Neural crest cell (in vitro differentiated cells): ENCODE data around the gene C20orf141. TPM values are rescaled to one million over a fixed set of nuclear protein-coding genes. Genes with fewer than 3 reads are reported as not detected.
A peak's percentile ranks its signal among the peaks of the same experiment; 100 is the strongest.

Experiments used
- DNase-seq: peaks from one replicate; pipeline ENCODE4 v3.0.0; 2021; ENCODE audit warnings: low read depth, mixed read lengths, low spot score
- H3K27ac Mint-ChIP-seq: one replicate; pipeline ENCODE4 v1.8.0; 2021; ENCODE audit warnings: mild to moderate bottlenecking, mixed read lengths; ENCODE audit not compliant: unreplicated experiment
- H3K27me3 Mint-ChIP-seq: 2 replicates; pipeline ENCODE4 v1.8.0; 2021; ENCODE audit warnings: low read depth, mild to moderate bottlenecking, mixed read lengths
- H3K36me3 Mint-ChIP-seq: 2 replicates; pipeline ENCODE4 v1.8.0; 2021; ENCODE audit warnings: low read depth, mild to moderate bottlenecking, mixed read lengths
- H3K4me1 Mint-ChIP-seq: 2 replicates; pipeline ENCODE4 v1.8.0; 2021; ENCODE audit warnings: mixed read lengths
- H3K4me3 Mint-ChIP-seq: one replicate; pipeline ENCODE4 v1.8.0; 2021; ENCODE audit warnings: mild to moderate bottlenecking, mixed read lengths
- H3K9me3 Mint-ChIP-seq: 2 replicates; pipeline ENCODE4 v1.8.0; 2021; ENCODE audit warnings: mixed read lengths
- total RNA-seq: library from RNA; stranded (reverse); gene quantifications from 2 replicates; pipeline ENCODE4 v1.2.1, GENCODE V29; 2021
- TF ChIP-seq, protein P1 (sequence below): fragments of 200-600 bp; sonication (generic); conservative IDR thresholded peaks from 2 replicates; pipeline ENCODE4 v1.5.0; 2021; ENCODE audit warnings: antibody characterized with exemption, mild to moderate bottlenecking

Gene C20orf141
- total RNA-seq, 1 donor from 2014 or later: not detected

DNA sequence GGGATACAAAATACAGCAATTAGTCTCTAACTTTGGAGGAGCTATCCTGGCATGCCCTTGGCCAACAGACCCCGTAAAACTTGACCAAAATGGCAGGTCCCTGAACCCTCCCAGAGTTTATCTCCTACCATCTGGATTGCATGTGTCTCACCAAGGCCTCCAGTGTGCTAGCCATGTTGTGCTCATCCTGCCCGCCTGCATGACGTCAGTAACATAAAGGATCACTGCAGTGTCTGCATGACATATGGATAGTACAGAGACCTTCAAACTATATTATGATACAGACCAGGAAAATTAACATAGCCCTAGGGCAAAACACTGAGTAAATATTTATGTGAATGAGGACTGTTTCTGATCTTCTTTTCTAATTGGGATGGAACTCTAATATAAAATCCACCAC, 39.6 kb upstream of the C20orf141 start:
- no peak for DNase-seq
- H3K4me1 Mint-ChIP-seq: no peaks in the 10 kb centered on the region
- no peak overlapping the region for H3K27ac Mint-ChIP-seq
- peaks cover 2% of the 10 kb centered on the region for H3K9me3 Mint-ChIP-seq
- no peaks in the 10 kb centered on the region for H3K36me3 Mint-ChIP-seq
- no peak overlapping the region for H3K4me3 Mint-ChIP-seq
- TF ChIP-seq, protein P1, sequence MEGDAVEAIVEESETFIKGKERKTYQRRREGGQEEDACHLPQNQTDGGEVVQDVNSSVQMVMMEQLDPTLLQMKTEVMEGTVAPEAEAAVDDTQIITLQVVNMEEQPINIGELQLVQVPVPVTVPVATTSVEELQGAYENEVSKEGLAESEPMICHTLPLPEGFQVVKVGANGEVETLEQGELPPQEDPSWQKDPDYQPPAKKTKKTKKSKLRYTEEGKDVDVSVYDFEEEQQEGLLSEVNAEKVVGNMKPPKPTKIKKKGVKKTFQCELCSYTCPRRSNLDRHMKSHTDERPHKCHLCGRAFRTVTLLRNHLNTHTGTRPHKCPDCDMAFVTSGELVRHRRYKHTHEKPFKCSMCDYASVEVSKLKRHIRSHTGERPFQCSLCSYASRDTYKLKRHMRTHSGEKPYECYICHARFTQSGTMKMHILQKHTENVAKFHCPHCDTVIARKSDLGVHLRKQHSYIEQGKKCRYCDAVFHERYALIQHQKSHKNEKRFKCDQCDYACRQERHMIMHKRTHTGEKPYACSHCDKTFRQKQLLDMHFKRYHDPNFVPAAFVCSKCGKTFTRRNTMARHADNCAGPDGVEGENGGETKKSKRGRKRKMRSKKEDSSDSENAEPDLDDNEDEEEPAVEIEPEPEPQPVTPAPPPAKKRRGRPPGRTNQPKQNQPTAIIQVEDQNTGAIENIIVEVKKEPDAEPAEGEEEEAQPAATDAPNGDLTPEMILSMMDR: no peak
- peaks cover 18% of the 10 kb centered on the region for H3K27me3 Mint-ChIP-seq

DNA sequence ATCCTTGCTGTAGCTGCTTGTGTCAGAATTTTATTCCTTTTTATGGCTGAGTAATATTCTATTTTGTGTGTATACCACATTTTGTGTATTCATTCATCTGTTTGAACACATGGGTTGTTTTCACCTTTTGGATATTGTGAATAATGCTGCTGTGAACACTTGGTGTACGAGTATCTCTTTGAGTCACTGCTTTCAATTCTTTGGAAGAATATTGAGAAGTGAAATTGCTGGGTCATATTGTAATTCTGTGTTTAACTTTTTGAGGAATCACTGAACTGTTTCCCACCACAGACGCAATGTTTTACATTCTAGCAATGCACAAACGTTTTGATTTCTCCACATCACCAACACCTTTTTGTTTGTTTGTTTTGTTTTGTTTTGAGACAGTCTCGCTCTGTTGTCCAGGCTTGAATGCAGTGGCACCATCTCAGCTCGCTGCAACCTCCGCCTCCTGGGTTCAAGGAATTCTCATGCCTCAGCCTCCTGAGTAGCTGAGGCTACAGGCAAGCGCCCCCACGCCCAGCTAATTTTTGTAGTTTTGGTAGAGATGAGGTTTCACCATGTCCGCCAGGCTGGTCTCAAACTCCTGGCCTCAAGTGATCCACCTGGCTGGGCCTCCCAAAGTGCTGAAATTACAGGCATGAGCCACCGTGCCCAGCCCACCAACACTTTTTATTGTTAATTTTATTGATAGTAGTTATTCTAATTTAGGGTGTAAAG, 36.0 kb upstream of the C20orf141 start:
- TF ChIP-seq, protein P1: no peak
- DNase-seq: no peak
- no peak overlapping the region for H3K4me3 Mint-ChIP-seq
- peaks cover 44% of the 10 kb centered on the region for H3K27me3 Mint-ChIP-seq
- H3K36me3 Mint-ChIP-seq: no peaks in the 10 kb centered on the region
- H3K27ac Mint-ChIP-seq: no peak overlapping the region
- H3K9me3 Mint-ChIP-seq: peaks cover 2% of the 10 kb centered on the region
- H3K4me1 Mint-ChIP-seq: no peaks in the 10 kb centered on the region

DNA sequence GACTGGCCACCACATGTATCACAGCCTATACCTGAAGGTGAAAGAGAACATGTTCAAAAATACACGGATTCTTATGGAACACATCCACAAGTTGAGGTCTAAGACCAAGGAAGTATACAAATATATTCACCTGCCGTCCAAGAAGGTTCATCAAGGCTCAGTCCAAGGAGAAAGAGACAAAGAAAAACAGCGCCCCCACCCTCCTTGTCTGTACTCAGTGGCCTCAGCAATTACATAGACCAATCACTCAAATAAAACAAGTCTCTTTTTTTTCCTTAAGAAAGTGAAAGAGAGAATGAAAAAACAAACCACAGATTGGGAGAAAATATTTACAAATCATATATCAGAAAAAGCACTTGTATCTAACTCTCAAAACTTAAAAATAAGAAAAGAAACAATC, 33.8 kb upstream of the C20orf141 start:
- Mint-ChIP-seq H3K4me1 (no peaks in the 10 kb centered on the region), H3K4me3 (no peak overlapping the region), H3K27ac (no peak overlapping the region), H3K36me3 (no peaks in the 10 kb centered on the region), H3K27me3 (peaks cover 58% of the 10 kb centered on the region), H3K9me3 (no peaks in the 10 kb centered on the region)
- no peak for DNase-seq
- TF ChIP-seq, protein P1: no peak

DNA sequence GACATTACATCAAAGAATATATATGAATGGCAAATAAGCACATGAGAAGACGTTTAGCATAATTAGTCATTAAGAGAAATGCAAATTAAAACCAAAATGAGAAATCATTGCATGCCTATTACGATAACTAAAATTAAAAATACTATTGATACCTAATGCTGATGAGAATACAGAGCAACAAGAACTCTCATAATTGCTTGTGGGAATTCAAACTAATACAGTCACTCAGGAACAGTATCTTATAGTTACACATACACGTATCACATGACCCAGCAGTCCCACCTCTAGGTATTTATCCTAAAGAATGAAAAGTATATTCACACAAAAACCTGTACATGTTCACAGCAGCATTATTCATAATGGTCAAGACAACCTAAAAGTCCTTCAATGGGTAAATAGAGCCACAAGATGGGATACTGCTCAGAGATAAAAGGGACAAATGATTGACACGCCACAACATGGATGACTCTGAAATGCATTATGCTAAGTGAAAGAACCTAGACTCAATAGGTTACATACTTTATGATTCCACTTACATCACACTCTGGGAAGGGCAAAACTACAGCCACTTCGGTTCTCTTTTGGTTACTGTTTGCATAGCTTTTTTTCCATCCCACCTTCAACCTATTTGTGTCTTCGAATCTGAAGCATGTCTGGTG, 30.8 kb upstream of the C20orf141 start:
- H3K4me1 Mint-ChIP-seq: no peaks in the 10 kb centered on the region
- H3K27ac Mint-ChIP-seq: no peak overlapping the region
- no peak overlapping the region for H3K4me3 Mint-ChIP-seq
- H3K9me3 Mint-ChIP-seq: no peaks in the 10 kb centered on the region
- TF ChIP-seq, protein P1: no peak
- peaks cover 65% of the 10 kb centered on the region for H3K27me3 Mint-ChIP-seq
- no peak for DNase-seq
- no peaks in the 10 kb centered on the region for H3K36me3 Mint-ChIP-seq

DNA sequence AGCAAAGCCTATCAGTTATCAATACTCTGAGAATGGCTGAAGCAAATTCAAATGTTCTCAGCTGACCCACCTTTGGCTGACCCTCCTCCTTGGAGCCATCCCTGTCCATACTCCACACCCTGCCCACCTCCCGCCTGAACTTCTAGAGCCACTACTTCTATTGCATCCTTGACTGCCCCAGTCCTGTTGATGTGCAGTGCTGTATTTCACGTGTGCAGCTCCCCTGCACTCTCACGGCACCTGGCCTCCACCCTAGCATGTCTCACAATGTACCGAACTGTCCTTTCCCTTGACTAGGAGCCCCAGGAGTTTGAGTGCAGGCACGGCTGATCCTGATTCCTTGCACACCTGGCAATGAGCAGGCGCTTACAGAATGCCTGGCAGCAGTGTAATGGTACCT, 21.3 kb upstream of the C20orf141 start:
- H3K27ac Mint-ChIP-seq: no peak overlapping the region
- H3K4me1 Mint-ChIP-seq: no peaks in the 10 kb centered on the region
- H3K4me3 Mint-ChIP-seq: peak overlapping the region; percentile 18
- H3K36me3 Mint-ChIP-seq: peaks cover 7% of the 10 kb centered on the region
- no peaks in the 10 kb centered on the region for H3K9me3 Mint-ChIP-seq
- H3K27me3 Mint-ChIP-seq: peaks cover 21% of the 10 kb centered on the region
- TF ChIP-seq, protein P1: no peak
- DNase-seq: no peak
